LNCaP clone FGC (cell line): Measurements from ENCODE around the gene MED20.

ENCODE experiments used
- DNase-seq: peaks from one replicate; pipeline ENCODE4 v3.0.0-alpha.2; 2011; ENCODE audit warnings: low read depth
- H3K4me3 ChIP-seq: 2 replicates; pipeline ENCODE4 v1.5.1; 2011; ENCODE audit warnings: mild to moderate bottlenecking, low read depth, low read length, control low read depth
- TF ChIP-seq, protein P1 (sequence below): IDR thresholded peaks from 2 replicates; pipeline ENCODE4 v1.5.1; 2012; ENCODE audit warnings: mild to moderate bottlenecking; ENCODE audit not compliant: control insufficient read depth, insufficient read depth; ENCODE audit errors: extremely low read depth

MED20 gene, protein sequence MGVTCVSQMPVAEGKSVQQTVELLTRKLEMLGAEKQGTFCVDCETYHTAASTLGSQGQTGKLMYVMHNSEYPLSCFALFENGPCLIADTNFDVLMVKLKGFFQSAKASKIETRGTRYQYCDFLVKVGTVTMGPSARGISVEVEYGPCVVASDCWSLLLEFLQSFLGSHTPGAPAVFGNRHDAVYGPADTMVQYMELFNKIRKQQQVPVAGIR

DNA sequence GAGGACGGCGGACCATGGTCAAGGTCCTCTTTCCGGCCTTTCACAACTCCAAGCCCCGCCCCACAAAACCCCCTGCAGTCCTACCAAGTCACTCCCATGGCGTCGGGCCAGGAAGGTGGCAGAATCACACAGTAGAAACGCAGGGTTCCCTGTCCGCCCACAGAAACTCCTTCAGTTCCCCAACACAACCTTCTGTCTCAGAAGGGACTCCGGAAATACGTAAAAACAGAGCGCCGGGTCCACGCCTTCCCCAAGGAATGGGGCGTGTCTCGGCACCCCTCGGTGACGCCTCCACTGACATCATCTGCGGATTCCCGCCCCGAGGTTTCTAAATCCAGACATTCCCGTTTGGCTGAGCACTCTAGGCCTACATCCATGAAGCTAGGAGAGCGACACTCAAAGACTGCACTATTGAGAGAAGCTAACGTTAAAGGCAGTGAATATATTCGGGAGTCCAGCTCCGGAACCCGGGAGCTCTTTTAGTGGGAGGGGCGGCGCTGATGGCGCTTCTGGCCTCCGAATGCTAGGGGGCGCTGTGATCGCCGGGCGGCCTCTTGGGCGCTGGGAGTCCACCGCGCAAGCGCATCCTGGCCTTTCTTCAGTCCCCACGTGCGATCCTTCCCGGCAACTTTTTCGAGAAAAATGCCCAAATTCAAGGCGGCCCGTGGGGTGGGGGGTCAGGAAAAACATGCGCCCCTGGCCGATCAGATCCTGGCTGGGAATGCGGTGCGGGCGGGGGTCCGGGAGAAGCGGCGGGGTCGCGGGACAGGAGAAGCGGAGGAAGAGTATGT is at the start of gene MED20, which contains the start of gene BYSL:
Gene MED20, minus strand, starts transcription at position 219 of the 791 bp plus-strand sequence. Its CDS starts 121 bp downstream, at position 98.
Gene BYSL, plus strand, starts transcription at position 579 of the 791 bp plus-strand sequence. Its CDS starts 64 bp downstream, at position 643.
- peak within 1 kb of the TSS; percentile 99 for H3K4me3 ChIP-seq
- TF ChIP-seq, protein P1, sequence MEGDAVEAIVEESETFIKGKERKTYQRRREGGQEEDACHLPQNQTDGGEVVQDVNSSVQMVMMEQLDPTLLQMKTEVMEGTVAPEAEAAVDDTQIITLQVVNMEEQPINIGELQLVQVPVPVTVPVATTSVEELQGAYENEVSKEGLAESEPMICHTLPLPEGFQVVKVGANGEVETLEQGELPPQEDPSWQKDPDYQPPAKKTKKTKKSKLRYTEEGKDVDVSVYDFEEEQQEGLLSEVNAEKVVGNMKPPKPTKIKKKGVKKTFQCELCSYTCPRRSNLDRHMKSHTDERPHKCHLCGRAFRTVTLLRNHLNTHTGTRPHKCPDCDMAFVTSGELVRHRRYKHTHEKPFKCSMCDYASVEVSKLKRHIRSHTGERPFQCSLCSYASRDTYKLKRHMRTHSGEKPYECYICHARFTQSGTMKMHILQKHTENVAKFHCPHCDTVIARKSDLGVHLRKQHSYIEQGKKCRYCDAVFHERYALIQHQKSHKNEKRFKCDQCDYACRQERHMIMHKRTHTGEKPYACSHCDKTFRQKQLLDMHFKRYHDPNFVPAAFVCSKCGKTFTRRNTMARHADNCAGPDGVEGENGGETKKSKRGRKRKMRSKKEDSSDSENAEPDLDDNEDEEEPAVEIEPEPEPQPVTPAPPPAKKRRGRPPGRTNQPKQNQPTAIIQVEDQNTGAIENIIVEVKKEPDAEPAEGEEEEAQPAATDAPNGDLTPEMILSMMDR: peak; percentile 78
- peak; percentile 74 for DNase-seq

DNA sequence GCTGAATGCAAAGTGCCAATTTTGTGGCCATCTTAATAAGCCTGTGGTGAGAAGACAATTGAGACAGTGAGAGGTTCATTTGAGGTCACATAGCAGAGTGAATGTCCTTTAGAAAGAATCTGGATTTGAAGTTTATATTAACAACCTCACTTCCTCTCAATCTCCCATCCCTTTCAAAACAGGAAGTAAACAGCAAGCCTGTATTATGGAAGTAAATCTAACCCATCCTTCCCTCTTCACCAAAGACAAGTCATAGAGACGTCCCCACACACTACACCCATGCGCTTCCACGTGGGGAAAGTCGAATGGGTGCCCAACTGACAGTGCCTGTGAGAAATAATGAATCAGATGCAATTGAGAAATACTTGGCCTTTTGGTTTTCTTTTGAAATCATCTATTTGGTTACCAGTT is 49.5 kb upstream of the MED20 start:
- DNase-seq: no peak
- H3K4me3 ChIP-seq: no peak overlapping the region
- TF ChIP-seq, protein P1: no peak

DNA sequence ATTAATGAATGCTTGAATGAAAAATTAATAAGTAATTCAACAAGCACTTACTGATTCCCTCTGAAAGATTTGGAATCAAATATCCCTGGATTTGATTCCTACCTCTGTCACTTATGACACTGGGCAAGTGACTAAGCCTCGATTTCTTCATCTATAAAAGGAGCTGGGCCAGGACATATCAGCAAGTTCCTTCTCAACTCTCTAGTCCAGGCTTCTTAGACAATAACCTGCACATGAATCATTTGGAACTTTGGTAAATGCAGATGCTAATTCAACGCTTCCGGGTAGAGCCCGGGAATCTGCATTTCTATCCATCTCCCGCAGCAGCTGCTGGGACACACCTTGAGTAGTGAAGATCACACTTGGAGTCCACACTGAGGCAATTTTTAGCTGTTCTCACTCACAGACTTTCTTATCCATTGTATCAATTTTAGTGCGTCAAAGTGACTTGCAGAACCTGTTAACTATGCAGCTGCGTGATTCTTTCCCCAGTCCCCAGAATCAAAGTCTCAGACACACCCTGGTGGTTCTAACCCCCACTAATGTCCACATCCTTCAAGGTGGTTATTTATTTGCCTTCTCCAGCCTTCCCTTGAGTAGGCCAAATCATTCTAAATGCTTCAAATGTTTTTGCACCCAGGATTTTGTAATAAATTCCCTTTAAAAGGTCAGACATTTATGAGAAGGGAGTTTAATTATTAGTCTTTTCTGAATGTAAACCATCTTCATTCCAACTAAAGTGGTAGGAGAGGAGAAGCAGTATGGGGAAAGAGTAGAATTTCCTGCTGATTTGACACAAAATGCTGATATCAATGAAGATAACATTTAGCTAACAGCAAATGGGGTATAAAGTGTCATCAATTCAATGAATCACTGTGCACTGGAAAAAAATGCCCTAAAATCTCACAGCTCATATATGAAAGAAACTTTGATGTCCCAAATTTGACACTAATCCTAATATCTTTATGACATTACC is 46.7 kb upstream of the MED20 start:
- DNase-seq: no peak

DNA sequence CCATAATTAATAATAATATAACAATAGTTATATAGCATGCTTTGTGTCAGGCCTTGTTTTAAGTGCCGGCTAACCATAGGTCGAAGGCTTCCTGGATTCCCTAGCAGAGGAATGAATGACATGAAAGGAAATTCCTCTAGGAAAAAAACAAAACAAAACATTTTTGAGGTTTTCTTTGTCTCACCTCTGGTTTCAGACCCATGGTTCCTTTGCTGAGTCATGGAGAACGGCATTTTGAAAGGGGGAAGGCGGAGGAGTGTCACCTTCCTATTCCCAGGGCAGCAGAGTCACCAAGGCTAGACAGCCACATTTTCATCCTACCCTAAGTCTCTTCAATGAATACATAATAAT is 46.0 kb upstream of the MED20 start:
- H3K4me3 ChIP-seq: no peak overlapping the region
- no peak for DNase-seq
- TF ChIP-seq, protein P1: no peak

More for the DNA sequence above, 46.7 kb upstream of the MED20 start:
- no peak overlapping the region for H3K4me3 ChIP-seq
- TF ChIP-seq, protein P1: no peak

DNA sequence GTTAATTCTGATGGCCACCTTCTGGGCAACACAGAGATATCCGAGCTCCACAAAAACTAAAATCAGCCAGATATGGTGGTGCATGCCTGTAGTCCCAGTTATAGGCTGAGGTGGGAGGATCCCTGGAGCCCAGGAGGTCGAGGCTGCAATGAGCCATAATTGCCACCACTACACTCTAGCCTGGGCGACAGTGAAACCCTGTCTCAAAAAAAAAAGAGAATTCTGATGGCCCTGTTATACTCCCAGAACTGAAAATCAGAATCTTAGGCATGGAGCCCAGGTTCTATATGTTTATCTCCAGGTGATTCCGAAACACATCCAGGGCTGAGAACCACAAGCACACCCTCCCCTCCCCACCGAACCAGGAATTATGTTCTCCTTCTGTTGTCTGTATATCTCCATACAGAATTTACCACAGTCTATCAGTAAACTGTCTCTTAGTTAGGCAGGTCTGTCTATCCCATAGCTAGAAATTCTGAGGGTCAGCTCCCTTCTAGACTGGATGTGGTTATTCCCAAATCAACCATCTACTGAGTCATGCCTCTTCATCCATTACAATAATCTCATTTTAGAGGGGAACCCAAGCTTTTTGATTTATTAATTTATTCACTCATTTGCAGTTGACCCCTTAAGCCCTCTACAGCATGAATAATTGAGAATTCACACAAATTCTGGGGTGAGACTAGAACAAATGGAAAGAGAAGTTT is 45.4 kb upstream of the MED20 start:
- DNase-seq: no peak
- TF ChIP-seq, protein P1: no peak
- no peak overlapping the region for H3K4me3 ChIP-seq
